Stomach (tissue), 9 donors: Measurements from ENCODE around the gene RPL36. TPM values are rescaled to one million over a fixed set of nuclear protein-coding genes. Genes with fewer than 3 reads are reported as not detected.

ENCODE experiments used
- DNase-seq, 2 donors: peaks; one replicate each; pipeline versions ENCODE4 v3.0.0 to v3.0.0-alpha.2; 2013 to 2019
- H3K27ac ChIP-seq, 5 donors: fragments of 200-600 bp in 4 of 5; sonication (generic) in 4 of 5; one replicate each; pipeline ENCODE4 v1.5.1; 2013 to 2019; ENCODE audit warnings: mild to moderate bottlenecking in 1 of 5, moderate library complexity in 1 of 5
- H3K27me3 ChIP-seq, 3 donors: fragments of 200-600 bp; sonication (generic); one replicate each; pipeline ENCODE4 v1.5.1; 2017 to 2019; ENCODE audit warnings: mixed run types in 1 of 3
- H3K36me3 ChIP-seq, 4 donors: fragments of 200-600 bp; sonication (generic); 1 replicate in 3 of 4; 2 replicates in 1 of 4; pipeline ENCODE4 v1.5.1; 2016 to 2019
- H3K4me1 ChIP-seq, 4 donors: fragments of 200-600 bp; sonication (generic); one replicate each; pipeline ENCODE4 v1.5.1; 2016 to 2019
- H3K4me3 ChIP-seq, 4 donors: fragments of 200-600 bp; sonication (generic) in 3 of 4; one replicate each; pipeline ENCODE4 v1.5.1; 2016 to 2019; ENCODE audit warnings: mild to moderate bottlenecking in 1 of 4
- H3K9me3 ChIP-seq, 4 donors: fragments of 200-600 bp; sonication (generic); one replicate each; pipeline ENCODE4 v1.5.1; 2016 to 2019
- EP300 ChIP-seq: sonication (generic); formaldehyde crosslinking; IDR thresholded peaks from one replicate; pipeline ENCODE4 v1.6.1; 2017; ENCODE audit warnings: antibody characterized with exemption
- POLR2A ChIP-seq, 4 donors: fragments of 450-650 bp; IDR thresholded peaks; one replicate each; pipeline ENCODE4 v1.6.1; 2016; ENCODE audit warnings: antibody characterized with exemption in 4 of 4, control low read depth in 2 of 4, mild to moderate bottlenecking in 1 of 4, moderate library complexity in 1 of 4
- POLR2AphosphoS5 ChIP-seq, 3 donors: sonication (generic); formaldehyde crosslinking; IDR thresholded peaks; one replicate each; pipeline ENCODE4 v1.6.1; 2016; ENCODE audit warnings: antibody characterized with exemption in 3 of 3
- WGBS, 5 donors: extraction: QIAGEN DNeasy Blood & Tissue Kit in 3 of 5; methylation state at CpG; one replicate each; pipeline versions ENCODE4 v1.1.5 to v1.1.7; 2013 to 2018; 5-methylcytosine and 5-hydroxymethylcytosine counted together
- intact Hi-C: fragments of 100-400 bp; cut with DNase I; formaldehyde crosslinking; loops from one replicate; pipeline ENCODE4 v1.15.1; 2023; ENCODE audit warnings: low total_unique reads
- polyA plus RNA-seq, 3 donors: library from polyadenylated mRNA; stranded (reverse); fragments of 200-250 nt; gene quantifications; one replicate each; pipeline ENCODE4 v1.2.3, GENCODE V29; 2013
- total RNA-seq, 5 donors: library from RNA; depleted of rRNA; stranded (reverse); fragments of >200 nt; gene quantifications; one replicate each; pipeline versions ENCODE4 v1.1.0 to v1.2.3, GENCODE V29; 2014 to 2016
- TF ChIP-seq, protein P1 (sequence below), 7 experiments: fragments of 450-650 bp in 4 of 7; fragments of 200-600 bp in 3 of 7; sonication (generic) in 3 of 7; IDR thresholded peaks; one replicate each; pipeline ENCODE4 v1.5.1; 2016 to 2019; ENCODE audit warnings: antibody characterized with exemption in 7 of 7, control low read depth in 2 of 7, mild to moderate bottlenecking in 1 of 7
- donor health status: healthy with polysubstance abuse.
- donor health status: Bipolar disorder and iron deficiency.
- donor health status: healthy.

Gene RPL36
- total and polyA plus RNA-seq, 8 donors, result 121 to 2,132 (median 649) TPM

DNA sequence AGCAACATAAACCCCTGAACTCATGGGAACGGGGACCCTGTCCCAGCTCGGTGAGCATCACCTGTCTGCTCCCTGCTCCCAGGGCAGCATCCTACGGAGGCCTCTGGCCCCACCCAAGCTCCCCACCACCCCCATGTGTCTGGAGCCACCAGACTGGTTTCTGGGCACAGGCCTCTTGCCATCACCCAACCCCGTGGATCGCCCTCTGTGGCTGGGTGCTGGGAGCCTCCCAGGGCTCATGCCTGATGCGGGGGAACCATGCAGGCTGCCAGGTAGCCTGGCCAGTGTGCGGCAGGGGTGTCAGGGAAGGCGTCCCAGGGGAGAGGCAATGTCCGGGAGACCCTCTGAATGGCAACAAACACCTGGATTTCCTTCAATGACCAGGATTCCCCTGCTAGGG, 12.5 kb upstream of the RPL36 start:
- TF ChIP-seq EP300, result no peak
- TF ChIP-seq, protein P1, sequence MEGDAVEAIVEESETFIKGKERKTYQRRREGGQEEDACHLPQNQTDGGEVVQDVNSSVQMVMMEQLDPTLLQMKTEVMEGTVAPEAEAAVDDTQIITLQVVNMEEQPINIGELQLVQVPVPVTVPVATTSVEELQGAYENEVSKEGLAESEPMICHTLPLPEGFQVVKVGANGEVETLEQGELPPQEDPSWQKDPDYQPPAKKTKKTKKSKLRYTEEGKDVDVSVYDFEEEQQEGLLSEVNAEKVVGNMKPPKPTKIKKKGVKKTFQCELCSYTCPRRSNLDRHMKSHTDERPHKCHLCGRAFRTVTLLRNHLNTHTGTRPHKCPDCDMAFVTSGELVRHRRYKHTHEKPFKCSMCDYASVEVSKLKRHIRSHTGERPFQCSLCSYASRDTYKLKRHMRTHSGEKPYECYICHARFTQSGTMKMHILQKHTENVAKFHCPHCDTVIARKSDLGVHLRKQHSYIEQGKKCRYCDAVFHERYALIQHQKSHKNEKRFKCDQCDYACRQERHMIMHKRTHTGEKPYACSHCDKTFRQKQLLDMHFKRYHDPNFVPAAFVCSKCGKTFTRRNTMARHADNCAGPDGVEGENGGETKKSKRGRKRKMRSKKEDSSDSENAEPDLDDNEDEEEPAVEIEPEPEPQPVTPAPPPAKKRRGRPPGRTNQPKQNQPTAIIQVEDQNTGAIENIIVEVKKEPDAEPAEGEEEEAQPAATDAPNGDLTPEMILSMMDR (IDR thresholded peaks at IDR 0.05), result no peak
- TF ChIP-seq POLR2A (IDR thresholded peaks at IDR 0.05), result no peak
- no peak for TF ChIP-seq POLR2AphosphoS5 (IDR thresholded peaks at IDR 0.05)
- Histone ChIP-seq H3K36me3 (peaks cover 0 to 16% (median 12%) of the 10 kb centered on the region in 4 donors), H3K9me3 (no peaks in the 10 kb centered on the region), H3K4me1 (peaks cover 13 to 26% (median 24%) of the 10 kb centered on the region in 4 donors), H3K27ac (no peak overlapping the region), H3K27me3 (no peaks in the 10 kb centered on the region), H3K4me3 (no peak overlapping the region)
- intact Hi-C loops, result no loop called here
- DNase-seq, result no peak
- 72 to 92% (median 86%) methylated on average over 5 to 9 of the region's 9 CpGs for WGBS, 5 donors

DNA sequence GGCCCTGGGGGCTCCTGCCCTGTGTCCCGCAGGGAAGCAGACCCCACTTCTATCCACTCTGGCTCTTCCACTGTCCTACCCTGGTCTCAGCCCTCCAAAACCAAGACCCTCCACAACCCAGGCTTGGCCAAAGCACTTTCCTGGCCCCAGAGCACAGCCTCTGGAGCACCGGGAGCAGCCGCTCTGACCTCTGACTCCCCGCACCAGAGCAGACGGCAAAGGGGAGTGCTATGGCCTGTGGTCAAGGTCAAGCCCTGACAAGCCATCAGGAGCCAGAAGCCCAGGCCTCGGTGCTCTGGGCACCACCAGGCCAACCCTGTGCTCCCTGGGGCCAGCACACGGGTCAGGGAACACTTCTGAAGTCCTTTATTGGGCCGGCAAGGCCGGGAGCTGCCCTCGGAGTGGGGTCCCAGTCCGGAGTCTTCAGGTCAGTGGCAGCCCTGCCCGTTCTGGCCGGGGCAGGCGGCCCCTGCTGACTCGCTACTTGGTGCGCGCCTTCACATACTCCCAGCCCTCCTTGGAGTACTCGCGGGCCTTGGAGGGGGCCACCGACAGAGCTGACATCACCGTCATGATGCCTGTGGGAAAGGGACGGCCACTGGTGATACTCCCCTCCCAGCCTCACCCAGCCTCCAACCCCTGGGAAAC, 11.9 kb upstream of the RPL36 start:
- H3K4me3 ChIP-seq, result no peak overlapping the region
- intact Hi-C loops, result no loop called here
- 88 to 93% (median 90%) methylated on average over 9 to 22 of the region's 22 CpGs for WGBS, 5 donors
- no peaks in the 10 kb centered on the region for H3K9me3 ChIP-seq
- TF ChIP-seq POLR2A (IDR thresholded peaks at IDR 0.05), result no peak
- TF ChIP-seq, protein P1 (IDR thresholded peaks at IDR 0.05), result no peak
- no peak for TF ChIP-seq EP300
- TF ChIP-seq POLR2AphosphoS5 (IDR thresholded peaks at IDR 0.05), result no peak
- H3K27me3 ChIP-seq, result no peaks in the 10 kb centered on the region
- H3K36me3 ChIP-seq, result peaks cover 0 to 13% (median 12%) of the 10 kb centered on the region in 4 donors
- no peak for DNase-seq
- no peak overlapping the region for H3K27ac ChIP-seq
- H3K4me1 ChIP-seq, result peaks cover 13 to 26% (median 24%) of the 10 kb centered on the region in 4 donors

GRCh38 chr19:5679289-5680083, 10.6 kb upstream of the RPL36 start:
- H3K27me3 ChIP-seq, result no peaks in the 10 kb centered on the region
- H3K36me3 ChIP-seq, result peaks cover 0 to 13% (median 12%) of the 10 kb centered on the region in 4 donors
- DNase-seq, result no peak
- intact Hi-C loops, result no loop called here
- H3K4me1 ChIP-seq, result peaks cover 13 to 26% (median 24%) of the 10 kb centered on the region in 4 donors
- peak overlapping the region; percentile 82 to 94 (median 91) for H3K27ac ChIP-seq
- peak overlapping the region; percentile 70 to 98 (median 80) for H3K4me3 ChIP-seq
- 21 to 48% (median 25%) methylated on average over 7 to 26 of the region's 26 CpGs for WGBS, 5 donors
- H3K9me3 ChIP-seq, result no peaks in the 10 kb centered on the region
- TF ChIP-seq POLR2A (IDR thresholded peaks at IDR 0.05) (no peak), POLR2AphosphoS5 (IDR thresholded peaks at IDR 0.05) (no peak), EP300 (no peak)
- TF ChIP-seq, protein P1 (IDR thresholded peaks at IDR 0.05), result no peak

GRCh38 chr19:5680084-5680436, 10.0 kb upstream of the RPL36 start:
- TF ChIP-seq EP300 (no peak), POLR2A (IDR thresholded peaks at IDR 0.05) (no peak), POLR2AphosphoS5 (IDR thresholded peaks at IDR 0.05) (no peak)
- TF ChIP-seq, protein P1 (IDR thresholded peaks at IDR 0.05), result no peak
- no peak for DNase-seq
- peaks cover 0 to 13% (median 12%) of the 10 kb centered on the region in 4 donors for H3K36me3 ChIP-seq
- no peaks in the 10 kb centered on the region for H3K27me3 ChIP-seq
- H3K4me3 ChIP-seq, result peak overlapping the region; percentile 70 to 98 (median 80)
- WGBS, 5 donors, result 0 to 1% (median 0%) methylated on average over 20 to 23 of the region's 23 CpGs
- peaks cover 13 to 26% (median 24%) of the 10 kb centered on the region in 4 donors for H3K4me1 ChIP-seq
- H3K27ac ChIP-seq, result peak overlapping the region; percentile 82 to 94 (median 91)
- no peaks in the 10 kb centered on the region for H3K9me3 ChIP-seq
- intact Hi-C loops, result no loop called here
